Stomach (tissue), 4 donors: ENCODE data around the gene SUSD5.

Source experiments
- CTCF ChIP-seq, 7 experiments: fragments of 450-650 bp in 4 of 7; fragments of 200-600 bp in 3 of 7; sonication (generic) in 3 of 7; IDR thresholded peaks; one replicate each; pipeline ENCODE4 v1.5.1; 2016 to 2019; ENCODE audit warnings: antibody characterized with exemption in 7 of 7, control low read depth in 2 of 7, mild to moderate bottlenecking in 1 of 7
- EP300 ChIP-seq: sonication (generic); formaldehyde crosslinking; IDR thresholded peaks from one replicate; pipeline ENCODE4 v1.6.1; 2017; ENCODE audit warnings: antibody characterized with exemption
- POLR2A ChIP-seq, 4 donors: fragments of 450-650 bp; IDR thresholded peaks; one replicate each; pipeline ENCODE4 v1.6.1; 2016; ENCODE audit warnings: antibody characterized with exemption in 4 of 4, control low read depth in 2 of 4, mild to moderate bottlenecking in 1 of 4, moderate library complexity in 1 of 4

GRCh38 chr3:33170531-33170930, 48.1 kb downstream of the SUSD5 start:
- no peak for TF ChIP-seq EP300
- no peak for TF ChIP-seq CTCF (IDR thresholded peaks at IDR 0.05)
- no peak for TF ChIP-seq POLR2A (IDR thresholded peaks at IDR 0.05)
